HG03064 (cell line): ENCODE data around the gene FIGNL2.
"Not testable (repeated sequence)": the region's sequence is repeated elsewhere in the genome, so short reads cannot be mapped to it uniquely, and the experiment has no call there.

Experiments used
- ATAC-seq: cut with Tn5 transposase; IDR thresholded peaks from one replicate; pipeline ENCODE4 v1.9.1; 2021; ENCODE audit warnings: low read depth; ENCODE audit not compliant: unreplicated experiment

The FIGNL2 gene

DNA sequence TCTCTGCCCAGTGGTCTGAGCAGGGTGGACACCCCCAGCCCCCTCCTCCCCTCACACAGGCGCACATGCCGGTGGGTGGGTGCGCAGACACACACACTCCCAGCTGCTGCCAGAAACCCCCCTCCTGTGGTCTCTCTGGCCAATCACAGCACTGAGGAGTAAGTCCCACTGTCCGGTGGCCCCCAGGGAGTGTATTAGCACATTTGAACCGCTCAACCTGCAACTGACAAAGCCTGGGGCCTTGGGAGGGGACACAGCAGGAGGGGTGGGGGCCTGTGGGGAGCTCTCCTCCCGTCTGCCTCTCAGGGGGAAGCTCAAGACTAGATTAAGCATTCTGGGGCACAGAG lies 11.7 kb downstream of the FIGNL2 start:
- no peak for ATAC-seq

DNA sequence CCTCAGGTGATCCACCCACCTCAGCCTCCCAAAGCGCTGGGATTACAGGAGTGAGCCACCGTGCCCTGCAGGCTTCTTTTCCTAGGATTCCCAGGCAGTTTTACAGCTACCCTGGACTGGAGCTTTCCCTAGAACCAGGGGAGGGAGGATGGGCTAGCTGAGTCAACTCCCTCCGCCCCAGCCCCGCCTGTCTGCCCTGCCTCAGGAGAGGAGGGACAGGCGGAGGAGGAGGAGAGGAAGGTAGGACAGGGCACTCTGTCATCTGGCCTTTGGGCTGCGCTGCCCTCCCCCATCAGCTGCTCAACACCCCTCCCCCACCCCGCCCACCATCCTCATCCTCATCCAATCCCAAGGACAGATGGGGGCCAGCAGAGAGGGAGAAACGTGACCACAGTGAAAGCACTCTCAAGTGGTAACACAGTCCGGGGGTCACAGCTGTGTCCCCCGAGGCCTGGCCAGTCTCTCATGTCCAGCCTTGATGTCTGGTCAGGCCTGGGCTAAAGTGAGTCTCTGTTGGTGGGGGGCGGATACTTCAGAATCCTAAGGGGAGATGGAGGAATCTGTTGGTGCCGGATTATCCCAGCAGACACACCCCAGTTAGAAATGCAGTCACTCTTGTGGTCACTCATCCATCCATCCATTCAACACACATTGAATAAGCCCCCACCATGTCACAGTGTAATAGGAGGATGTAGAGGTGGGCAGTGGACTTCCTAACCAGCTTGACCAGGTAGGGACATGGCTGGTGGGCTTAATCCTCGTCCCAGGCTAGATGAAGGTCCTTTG lies 12.3 kb downstream of the FIGNL2 start:
- no peak for ATAC-seq

DNA sequence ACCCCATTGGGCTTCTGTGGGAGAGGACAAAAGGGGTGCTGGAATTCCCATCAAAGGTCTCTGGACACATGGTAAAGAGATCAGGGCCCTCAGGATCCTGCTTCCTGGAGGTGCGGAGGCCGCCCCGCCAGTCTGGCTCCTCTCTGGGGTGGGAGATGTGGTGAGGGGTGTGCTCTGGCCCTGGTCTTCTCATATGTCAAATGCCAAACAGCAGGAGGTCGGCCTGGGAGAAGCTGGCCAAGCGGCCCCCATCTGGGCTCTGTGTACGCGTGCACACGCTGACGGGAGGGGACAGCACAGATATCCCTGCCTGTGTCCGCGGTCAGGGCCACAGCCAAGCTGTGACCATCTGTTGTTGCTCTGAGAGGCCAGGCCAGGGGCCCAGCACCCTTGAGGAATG lies 14.1 kb downstream of the FIGNL2 start:
- no peak for ATAC-seq

DNA sequence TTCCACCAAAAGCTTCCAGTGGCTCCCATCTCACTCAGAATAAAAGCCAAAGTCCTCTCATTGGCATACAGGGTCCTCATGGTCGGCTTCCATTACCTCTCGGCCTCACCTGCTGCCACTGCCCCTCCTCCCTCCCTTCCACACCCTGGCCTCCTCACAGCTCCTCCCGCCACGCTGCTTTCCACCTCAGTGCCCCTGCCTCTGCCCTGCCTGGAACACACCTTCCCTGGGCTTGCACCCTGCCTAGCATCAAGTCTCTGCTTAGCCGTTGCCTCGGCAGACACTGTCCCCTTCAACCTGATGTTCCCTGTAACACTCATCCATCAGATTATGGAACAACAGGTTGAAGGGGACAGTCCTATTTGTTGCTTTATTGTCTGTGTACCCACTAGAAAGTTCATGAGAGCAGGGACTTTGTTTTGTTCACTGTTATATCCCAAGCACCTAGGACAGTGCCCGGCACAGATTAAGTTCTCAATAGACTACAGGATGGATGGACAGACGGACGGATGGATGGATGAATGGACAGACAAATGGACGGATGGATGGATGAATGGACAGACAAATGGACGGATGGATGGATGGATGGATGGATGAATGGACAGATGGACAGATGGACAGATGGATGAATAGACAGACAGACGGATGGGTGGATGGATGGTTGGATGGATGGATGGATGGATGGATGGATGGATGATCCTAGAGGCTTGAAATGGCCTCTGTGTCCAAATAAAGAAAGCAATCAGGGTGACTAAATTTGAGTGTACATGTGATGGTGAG lies 14.9 kb downstream of the FIGNL2 start:
- ATAC-seq = no peak

DNA sequence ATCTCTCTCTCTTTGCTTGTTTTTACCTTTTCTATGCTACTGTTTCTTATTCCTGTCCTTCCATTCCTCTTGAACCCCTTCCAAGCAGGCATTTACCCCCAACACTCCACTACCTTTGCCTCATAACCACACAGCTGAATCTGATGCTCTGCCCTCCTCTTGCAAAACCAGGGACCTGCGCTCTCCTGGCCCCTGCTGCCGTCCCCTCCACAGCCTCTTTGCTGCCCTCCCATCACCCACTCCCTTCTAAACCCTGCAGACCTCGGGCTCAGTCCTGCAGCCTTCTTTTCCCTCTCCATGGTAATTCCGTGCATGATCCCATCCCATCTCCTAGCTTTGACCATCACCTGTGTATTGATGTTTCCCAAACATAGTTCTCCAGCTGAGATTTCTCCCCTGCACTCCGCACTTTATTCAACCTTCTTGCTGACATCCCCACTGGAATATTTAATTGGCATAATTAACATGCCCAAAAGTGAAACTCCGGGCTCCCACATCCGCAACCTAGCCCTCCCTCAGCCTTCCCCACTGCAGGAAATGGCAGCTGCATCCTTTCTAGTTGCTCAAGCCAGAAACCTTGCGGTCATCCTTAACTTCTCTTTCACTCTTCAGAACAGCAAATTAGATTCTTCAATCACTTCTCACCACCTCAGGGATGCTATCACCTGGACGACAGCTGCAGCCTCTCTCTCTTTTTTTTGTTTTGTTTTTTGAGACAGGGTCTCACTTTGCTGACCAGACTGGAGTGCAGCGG lies 16.0 kb downstream of the FIGNL2 start:
- ATAC-seq = no peak

DNA sequence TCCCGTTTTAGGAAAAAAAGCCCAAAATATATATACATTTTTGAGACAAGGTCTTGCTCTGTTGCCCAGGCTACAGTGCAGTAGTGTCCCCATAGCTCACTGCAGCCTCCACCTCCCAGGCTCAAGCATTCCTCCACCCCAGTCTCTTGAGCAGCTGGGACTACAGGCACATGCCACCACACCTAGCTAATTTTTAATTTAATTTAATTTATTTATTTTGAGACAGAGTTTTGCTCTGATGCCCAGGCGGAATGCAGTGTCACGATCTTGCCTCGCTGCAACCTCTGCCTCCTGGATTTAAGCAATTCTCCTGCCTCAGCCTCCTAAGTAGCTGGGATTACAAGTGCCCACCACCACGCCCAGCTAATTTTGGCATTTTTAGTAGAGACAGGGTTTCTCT lies 16.7 kb downstream of the FIGNL2 start:
- not testable (repeated sequence) for ATAC-seq

DNA sequence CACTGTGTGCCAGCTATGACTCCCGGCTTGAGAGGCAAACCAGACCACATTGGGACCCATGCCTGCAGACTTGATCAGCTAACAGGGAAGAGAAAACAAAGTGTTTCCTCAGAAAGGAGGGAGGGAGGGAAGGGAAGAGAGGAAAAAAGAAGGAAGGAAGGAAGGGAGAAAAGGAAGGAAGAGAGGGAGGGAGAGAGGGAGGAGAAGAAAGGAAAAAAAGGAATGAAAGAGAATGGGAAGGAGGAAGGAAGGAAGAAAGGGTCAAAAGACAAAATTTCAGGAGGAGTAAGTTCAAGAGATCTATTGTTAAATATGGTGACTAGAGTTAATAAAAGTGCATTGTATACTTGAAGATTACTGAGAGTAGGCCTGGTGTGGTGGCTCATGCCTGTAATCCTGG lies 18.9 kb downstream of the FIGNL2 start:
- ATAC-seq = no peak

DNA sequence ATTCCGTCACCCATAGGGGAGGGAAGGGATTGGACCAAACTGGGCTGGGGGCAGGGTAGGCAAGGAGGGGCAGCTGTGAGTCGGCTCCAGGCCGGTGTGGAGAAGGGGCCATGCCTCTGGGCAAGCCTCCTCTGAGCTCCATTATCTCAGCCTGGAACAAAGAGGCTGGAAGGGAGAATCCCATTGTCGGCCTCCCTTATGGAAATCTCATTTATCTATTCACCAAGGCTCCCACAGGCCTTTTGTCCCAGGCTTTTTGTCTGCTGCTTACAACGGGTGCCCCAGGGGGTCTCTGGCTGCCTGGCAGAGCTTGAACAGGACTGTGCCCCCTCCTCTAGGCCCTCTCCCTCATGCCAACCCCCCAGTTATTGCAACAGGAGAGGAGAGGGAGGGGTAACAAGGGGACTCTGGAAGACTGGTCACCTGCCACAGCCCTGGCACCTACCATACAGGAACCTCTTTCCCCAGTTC lies 19.5 kb downstream of the FIGNL2 start:
- ATAC-seq = no peak

DNA sequence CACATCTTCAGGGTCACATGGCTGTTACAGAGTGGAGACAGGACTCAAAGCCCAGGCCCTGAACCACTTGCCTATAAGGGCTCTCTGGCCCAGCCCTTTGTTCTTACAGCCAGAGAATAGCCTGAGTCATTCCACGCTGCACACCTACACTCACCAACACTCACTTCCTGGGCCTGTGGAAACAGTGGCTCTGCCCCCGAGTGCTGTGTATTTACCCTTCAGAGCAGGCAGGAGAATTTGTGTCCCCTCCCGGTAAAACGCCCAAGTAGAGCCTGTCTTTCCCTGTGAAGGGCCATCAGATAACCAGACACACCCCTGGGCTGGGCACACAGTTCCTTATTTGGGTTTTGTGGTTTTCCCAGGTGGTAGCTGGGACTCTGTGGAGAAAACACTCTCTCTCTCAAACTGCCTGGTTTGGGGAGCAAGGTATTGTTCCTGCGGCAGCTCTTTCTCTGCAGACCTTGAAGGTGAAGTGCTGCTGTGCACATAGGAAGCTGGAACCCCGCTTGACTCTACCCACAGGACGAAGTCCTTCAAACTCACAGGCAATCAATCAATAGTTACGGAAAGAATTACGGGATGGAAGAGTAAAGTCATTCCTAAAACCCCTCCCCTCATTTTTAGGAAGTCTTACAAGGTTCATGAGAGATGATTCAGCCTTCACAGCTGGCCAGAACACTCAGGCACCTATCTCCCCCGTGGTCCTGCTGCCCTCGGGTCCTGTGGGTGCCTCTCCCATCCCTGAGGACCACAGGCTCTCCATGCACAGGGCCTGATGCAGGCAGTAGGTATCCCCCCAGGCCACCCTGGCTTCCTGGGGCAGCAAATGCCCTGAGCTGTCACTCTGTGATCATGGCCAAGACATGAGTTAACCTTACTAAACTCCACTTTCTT lies 20.3 kb downstream of the FIGNL2 start:
- no peak for ATAC-seq

DNA sequence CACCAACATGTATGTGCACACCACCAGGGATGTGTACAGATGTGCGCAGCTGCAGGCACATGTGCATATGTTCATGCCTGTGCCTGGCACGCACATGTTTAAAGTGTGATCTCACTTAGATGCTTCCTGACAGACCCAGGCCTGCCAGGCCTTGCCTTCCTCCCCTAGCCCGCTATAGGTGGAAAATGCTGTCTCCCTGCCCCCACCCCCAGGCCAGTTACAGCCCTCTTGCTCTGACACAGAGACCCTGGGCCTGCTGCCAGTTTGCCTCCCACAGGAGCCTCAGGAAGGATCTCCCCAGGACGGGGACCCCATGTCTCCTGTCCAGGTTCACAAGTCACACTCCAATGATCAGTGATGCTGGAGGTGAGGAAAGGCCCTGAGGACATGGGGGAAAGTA lies 21.6 kb downstream of the FIGNL2 start:
- no peak for ATAC-seq

DNA sequence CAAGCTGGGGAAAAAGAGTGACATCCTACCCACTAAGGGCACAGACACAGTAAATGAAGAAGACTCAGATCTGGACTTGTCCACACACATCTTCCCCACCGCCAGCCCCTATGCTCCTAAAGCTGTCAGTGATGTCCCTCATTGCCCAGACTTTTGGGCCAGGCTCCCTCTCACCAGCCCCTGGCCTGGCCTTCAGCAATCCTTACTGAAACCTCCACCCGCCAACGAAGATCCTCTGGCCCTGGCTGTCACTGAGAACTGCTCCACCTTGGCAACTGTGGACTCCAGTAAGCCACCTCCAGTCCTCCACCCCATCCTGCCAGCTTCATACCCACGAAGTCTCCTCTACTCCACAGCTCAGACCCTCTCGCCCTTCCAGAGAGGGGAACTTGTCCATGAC lies 23.3 kb downstream of the FIGNL2 start:
- ATAC-seq = no peak

DNA sequence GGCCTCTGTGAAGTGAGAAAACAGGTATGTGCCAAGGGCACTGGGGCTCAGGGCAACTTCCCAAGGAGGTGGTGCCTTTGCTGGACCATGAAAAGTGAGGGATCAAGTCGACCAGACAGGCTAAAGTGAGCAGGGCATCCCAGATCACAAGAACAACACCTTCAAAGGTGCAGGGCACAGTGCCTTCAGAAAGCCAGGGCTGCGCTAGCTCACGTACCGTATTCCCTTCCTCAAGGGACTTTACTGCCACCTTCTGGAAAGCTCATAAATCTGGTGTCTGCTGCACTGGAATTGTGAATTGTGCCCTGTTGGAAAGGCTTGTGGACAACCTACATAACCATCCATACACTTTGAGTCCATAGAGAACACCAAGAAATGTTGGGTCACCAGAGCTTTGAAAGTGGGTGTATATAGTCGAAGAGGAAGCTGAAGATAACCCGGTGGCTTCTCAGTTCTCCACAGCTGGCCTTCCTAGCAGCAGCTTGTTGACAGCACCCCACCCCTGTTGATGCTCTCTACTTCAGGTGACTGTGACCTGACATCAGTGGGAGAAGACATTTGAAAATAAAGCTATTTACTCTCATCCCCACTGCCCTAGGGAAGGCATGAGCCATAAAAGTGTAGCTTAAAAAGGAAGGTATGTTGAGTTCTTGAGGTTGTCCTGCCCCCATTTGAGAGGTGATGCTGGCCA lies 24.5 kb downstream of the FIGNL2 start:
- ATAC-seq = no peak

DNA sequence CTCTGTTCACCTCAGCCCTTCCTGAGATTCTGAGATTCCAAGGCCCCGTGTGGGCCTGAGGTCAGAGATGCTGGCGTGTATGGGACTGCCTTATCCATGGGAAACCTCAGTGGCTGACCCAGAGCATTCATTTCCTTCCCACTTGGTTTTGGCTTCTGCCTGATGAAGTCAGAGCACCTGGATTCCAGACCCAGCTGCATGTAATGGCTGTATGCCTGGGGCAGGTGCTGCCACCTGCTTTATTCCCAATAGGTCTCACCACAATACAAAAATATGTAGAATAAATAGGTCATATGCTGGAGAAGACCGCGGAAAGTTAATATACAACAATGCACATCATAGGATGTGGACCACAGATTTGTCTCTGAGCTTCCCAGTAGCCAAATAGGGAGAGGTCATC lies 25.6 kb downstream of the FIGNL2 start:
- no peak for ATAC-seq

DNA sequence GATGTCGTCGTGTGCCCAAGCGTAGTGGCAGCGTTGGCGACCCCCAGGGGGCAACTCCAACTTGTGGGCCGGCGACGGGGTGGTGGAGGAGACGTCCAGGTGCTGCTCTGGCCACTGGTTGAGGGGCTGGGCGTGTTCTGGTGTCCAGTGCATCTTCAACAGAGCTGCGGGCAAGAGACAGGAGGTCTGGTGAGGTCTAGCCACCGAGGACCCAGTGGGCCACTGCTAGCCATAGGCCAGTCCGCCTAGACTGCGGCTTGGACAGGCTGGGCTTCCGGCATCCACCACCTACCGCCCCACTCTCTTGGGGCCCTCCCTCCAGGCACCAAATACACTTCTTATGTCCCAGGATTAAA lies 26.3 kb downstream of the FIGNL2 start:
- no peak for ATAC-seq

DNA sequence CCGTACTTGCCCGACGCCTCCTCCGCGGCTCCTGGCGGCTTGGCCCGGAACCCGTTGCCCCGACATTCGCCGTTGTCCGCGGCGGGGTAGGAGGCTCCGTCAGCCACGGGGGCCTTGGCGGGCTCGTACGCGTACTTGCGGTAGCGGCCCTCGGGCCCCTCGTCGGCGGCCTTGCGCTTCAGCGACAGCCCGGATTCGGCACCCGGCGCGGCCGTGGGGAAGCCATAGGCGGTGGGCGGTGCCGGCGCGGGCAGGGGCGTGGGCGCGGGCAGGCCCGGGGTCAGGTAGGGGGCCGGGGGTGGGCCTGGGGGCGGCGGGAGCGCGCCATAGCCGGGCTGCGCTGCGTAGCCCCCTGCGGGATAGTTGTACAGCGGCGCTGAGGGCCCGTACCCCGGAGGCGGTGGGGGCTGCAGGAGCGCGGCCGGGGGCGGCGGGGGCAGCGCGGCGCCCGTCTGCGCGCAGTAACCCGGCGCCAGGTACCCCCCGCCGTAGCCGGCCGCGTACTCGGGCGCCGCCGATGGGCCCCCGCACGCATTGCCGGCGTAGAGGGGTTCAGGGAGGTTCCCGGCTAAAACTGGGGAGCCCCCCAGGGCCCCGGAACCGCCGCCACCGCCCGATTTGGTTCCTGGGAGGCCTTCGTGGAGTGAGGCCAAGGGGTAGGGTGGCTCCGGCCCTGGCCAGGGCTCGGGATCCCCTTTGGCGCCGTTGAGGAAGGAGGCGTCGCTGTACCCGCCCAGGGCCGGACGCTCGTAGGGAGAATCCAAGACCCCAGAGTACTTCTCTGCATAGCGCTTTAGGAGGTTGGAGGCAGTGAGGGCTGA lies 26.9 kb downstream of the FIGNL2 start:
- no peak for ATAC-seq

DNA sequence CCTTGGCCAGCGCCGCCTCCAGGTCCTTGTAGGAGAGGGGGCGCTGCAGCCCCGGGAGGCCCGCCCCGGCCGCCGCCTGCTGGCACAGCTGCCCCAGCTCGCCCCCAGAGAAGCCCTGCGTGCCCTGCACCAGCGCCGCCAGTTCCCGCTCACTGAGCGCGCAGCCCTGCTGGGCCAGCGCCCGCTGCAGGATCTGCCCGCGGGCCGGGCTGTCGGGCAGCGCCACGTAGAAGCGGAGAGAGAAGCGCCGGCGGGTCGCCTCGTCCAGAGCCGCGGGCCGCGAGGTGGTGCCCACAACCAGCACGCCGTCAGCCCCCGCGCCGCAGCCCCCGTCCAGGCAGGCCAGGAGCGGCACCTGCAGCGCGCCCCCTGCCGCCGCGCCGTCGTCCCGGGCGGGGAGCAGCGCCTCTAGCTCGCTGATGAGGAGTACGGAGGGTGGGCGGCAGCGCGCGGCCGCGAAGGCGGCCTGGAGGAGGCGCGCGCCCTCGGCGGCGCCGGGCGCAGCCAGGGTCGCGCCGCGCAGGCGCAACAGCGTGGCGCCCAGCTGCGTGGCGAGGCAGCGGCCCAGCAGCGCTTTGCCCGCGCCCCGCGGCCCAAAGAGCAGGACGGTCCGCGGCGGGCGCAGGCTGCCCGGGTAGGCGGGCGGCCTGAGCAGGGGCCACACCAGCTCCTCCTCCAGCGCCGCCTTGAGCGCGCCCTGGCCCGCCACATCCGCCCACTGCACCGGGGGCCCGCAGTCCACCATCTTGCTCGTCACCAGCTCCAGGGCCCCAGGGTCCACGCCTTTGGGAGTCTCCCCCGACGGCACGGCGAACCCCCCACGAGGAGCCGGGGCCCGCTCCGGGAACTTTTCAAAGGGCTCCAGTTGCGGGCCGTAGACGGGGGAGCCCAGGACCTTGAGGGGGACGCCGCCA lies 27.7 kb downstream of the FIGNL2 start:
- no peak for ATAC-seq

DNA sequence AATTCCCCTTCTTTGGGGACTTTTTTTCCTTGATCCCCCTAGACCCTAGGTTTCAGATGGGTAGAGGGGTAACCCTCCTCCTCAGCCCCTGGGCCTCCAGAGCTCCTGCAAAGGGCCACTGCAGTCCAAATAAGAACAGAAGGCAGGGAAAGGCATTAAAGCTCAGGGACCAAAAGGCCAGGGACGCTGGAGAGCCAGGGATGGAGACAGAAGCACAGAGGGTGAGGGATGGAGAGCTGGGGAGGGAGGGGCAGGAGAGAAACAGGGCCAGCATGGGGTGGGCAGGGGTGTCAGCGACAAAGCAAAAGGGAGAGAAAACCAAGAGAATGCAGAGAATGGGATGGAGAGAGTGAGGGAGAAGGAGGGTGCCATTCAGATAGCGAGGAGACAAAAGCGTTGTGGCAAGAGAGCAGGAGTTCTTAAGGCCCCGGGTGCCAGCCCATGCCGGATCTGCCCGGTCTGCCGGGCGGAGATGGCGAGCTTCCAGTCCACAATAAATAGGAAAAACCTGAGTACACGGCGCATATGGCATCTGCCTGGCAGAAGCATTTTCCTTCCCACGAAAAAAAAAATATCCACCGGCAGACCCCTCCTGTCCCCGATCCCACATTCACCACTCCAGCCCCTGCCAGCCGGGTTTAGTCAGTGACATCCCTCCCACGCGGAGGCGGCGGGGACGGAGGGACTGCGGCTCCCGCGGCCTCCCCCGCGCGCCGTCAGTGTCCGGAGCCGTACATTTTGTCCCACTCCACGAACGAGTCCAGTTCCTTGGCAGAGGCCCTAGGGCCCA lies 28.6 kb downstream of the FIGNL2 start:
- no peak for ATAC-seq
